HCT116 (cell line): Measurements from ENCODE around the gene SCAF1. TPM values are rescaled to one million over a fixed set of nuclear protein-coding genes. Genes with fewer than 3 reads are reported as not detected.

Source experiments
- ATAC-seq: fragments of 200-7000 bp; cut with Tn5 transposase; 2 replicates; pipeline ENCODE4 v1.9.1; 2020; ENCODE audit warnings: mild to moderate bottlenecking, moderate library complexity
- BruUV-seq: library from RNA; stranded (reverse); fragments of 400-500 nt; replicated peaks from 2 replicates; lab custom pipeline; 2021; lab: Mats Ljungman, UMichigan
- CTCF ChIA-PET: fragments of 300-600 bp; sonication (Branson Sonifier 250); formaldehyde crosslinking; loops from one replicate; lab custom pipeline; 2021; ENCODE audit warnings: antibody characterized with exemption; lab: Charles Lee
- POLR2A ChIA-PET: fragments of 300-600, 350-600 bp; sonication (Branson Sonifier 250); formaldehyde crosslinking; loops from one replicate; lab custom pipeline; 2021; ENCODE audit warnings: antibody characterized with exemption; lab: Charles Lee
- RAD21 ChIA-PET, 2 experiments: fragments of 300-600 bp; sonication (Branson Sonifier 250); formaldehyde crosslinking; loops; one replicate each; lab custom pipeline; 2023; ENCODE audit warnings: low total read pairs in 2 of 2; ENCODE audit not compliant: uncharacterized antibody in 2 of 2, unreplicated experiment in 2 of 2, low non-redundant PET in 1 of 2; lab: Charles Lee
- DNase-seq: peaks from one replicate; pipeline ENCODE4 v3.0.0-alpha.2; 2010; ENCODE audit warnings: low read depth, low spot score
- H2AFZ ChIP-seq: fragments of 200-600 bp; shearing (Covaris generic), sonication (generic); 2 replicates; pipeline ENCODE4 v1.6.1; 2017; ENCODE audit warnings: low read depth, mixed run types, mixed read lengths, antibody characterized with exemption, low read length; ENCODE audit not compliant: poor library complexity, severe bottlenecking
- H3K27ac ChIP-seq: 2 replicates; pipeline ENCODE4 v1.5.1; 2012; ENCODE audit warnings: low read depth, low read length
- H3K27me3 ChIP-seq: fragments of 200-600 bp; sonication (generic); 2 replicates; pipeline ENCODE4 v1.6.1; 2016; ENCODE audit warnings: mixed run types, low read length, mixed read lengths; ENCODE audit not compliant: insufficient read depth
- H3K36me3 ChIP-seq, 2 experiments: fragments of 200-500 bp in 1 of 2; fragments of 200-600 bp in 1 of 2; sonication (Bioruptor generic) in 1 of 2; sonication (generic) in 1 of 2; 2 replicates each; pipeline versions ENCODE4 v1.5.1 to v1.6.1; 2014 to 2016; ENCODE audit warnings: low read length in 2 of 2, inconsistent platforms in 1 of 2, mixed read lengths in 1 of 2, mixed run types in 1 of 2; ENCODE audit not compliant: insufficient read depth in 2 of 2, control insufficient read depth in 1 of 2
- H3K4me1 ChIP-seq, 2 experiments: fragments of 200-600 bp in 1 of 2; sonication (generic) in 1 of 2; 2 replicates each; pipeline versions ENCODE4 v1.5.1 to v1.6.1; 2012 to 2017; ENCODE audit warnings: low read length in 2 of 2, inconsistent platforms in 1 of 2, mild to moderate bottlenecking in 1 of 2, mixed read lengths in 1 of 2, mixed run types in 1 of 2, moderate library complexity in 1 of 2; ENCODE audit not compliant: insufficient read depth in 2 of 2, control insufficient read depth in 1 of 2
- H3K4me2 ChIP-seq: fragments of 200-600 bp; sonication (generic); 2 replicates; pipeline ENCODE4 v1.6.1; 2017; ENCODE audit warnings: mixed run types, low read length, mixed read lengths
- H3K4me3 ChIP-seq, 2 experiments: fragments of 200-600 bp in 1 of 2; sonication (generic) in 1 of 2; replicated peaks in 1 of 2; 2 replicates each; pipeline ENCODE4 v1.5.1; 2011 to 2016; ENCODE audit warnings: low read length in 2 of 2, control low read depth in 1 of 2, low read depth in 1 of 2, mild to moderate bottlenecking in 1 of 2, mixed read lengths in 1 of 2, mixed run types in 1 of 2
- H3K79me2 ChIP-seq: fragments of 200-600 bp; sonication (generic); 2 replicates; pipeline ENCODE4 v1.6.1; 2017; ENCODE audit warnings: mild to moderate bottlenecking, mixed run types, low read length, moderate library complexity, mixed read lengths; ENCODE audit not compliant: insufficient read depth
- H3K9ac ChIP-seq: fragments of 200-600 bp; sonication (generic); 2 replicates; pipeline ENCODE4 v1.6.1; 2016; ENCODE audit warnings: low read length, mixed read lengths
- H3K9me2 ChIP-seq: fragments of 200-600 bp; sonication (generic), shearing (Covaris generic); 2 replicates; pipeline ENCODE4 v1.6.1; 2017; ENCODE audit warnings: mixed run types, mild to moderate bottlenecking, moderate library complexity; ENCODE audit not compliant: insufficient read depth
- H3K9me3 ChIP-seq, 2 experiments: fragments of 200-500 bp in 1 of 2; fragments of 200-600 bp in 1 of 2; sonication (Bioruptor generic) in 1 of 2; sonication (generic) in 1 of 2; 2 replicates each; pipeline ENCODE4 v1.6.1; 2014 to 2017; ENCODE audit warnings: low read length in 2 of 2, mixed read lengths in 2 of 2, inconsistent platforms in 1 of 2, low read depth in 1 of 2, mild to moderate bottlenecking in 1 of 2, mixed run types in 1 of 2, moderate library complexity in 1 of 2; ENCODE audit not compliant: control insufficient read depth in 1 of 2, insufficient read depth in 1 of 2
- H4K20me1 ChIP-seq: fragments of 200-600 bp; sonication (generic), shearing (Covaris generic); 2 replicates; pipeline ENCODE4 v1.6.1; 2017; ENCODE audit warnings: mixed run types, mild to moderate bottlenecking, moderate library complexity; ENCODE audit not compliant: insufficient read depth
- FOSL1 ChIP-seq: IDR thresholded peaks from 2 replicates; pipeline ENCODE4 v1.6.1; 2012; ENCODE audit warnings: low read depth
- JUND ChIP-seq: IDR thresholded peaks from 2 replicates; pipeline ENCODE4 v1.6.1; 2012
- POLR2AphosphoS5 ChIP-seq: IDR thresholded peaks from 2 replicates; pipeline ENCODE4 v1.6.1; 2011; ENCODE audit warnings: mild to moderate bottlenecking, low read depth, low read length, moderate library complexity
- YY1 ChIP-seq: IDR thresholded peaks from 2 replicates; pipeline ENCODE4 v1.6.1; 2011; ENCODE audit warnings: low read length, low read depth, moderate library complexity, mild to moderate bottlenecking; ENCODE audit not compliant: insufficient replicate concordance; ENCODE audit errors: extremely low read depth
- intact Hi-C: fragments of 100-400 bp; cut with micrococcal nuclease; formaldehyde crosslinking; loops from 2 replicates; pipeline ENCODE4 v1.10.0; 2022
- total RNA-seq: library from RNA; stranded (reverse); gene quantifications from one replicate; pipeline ENCODE4 v1.2.1, GENCODE V29; 2021; ENCODE audit not compliant: unreplicated experiment

Gene SCAF1
- total RNA-seq, 1 experiment from 2014 or later, result 96.8 TPM

GRCh38 chr19:49609499-49610092 lies 32.4 kb upstream of the SCAF1 start:
- H3K9me2 ChIP-seq, result no peaks in the 10 kb centered on the region
- no peak for ATAC-seq
- TF ChIP-seq YY1, result no peak
- TF ChIP-seq, all 23 proteins: peak for 0
- Histone ChIP-seq H3K9ac (no peak overlapping the region), H3K27me3 (no peaks in the 10 kb centered on the region), H3K36me3 (peaks cover 13 to 16% of the 10 kb centered on the region in 2 experiments; a peak in 3 of 4 replicates), H3K9me3 (no peaks in the 10 kb centered on the region), H3K79me2 (peaks cover 75% of the 10 kb centered on the region), H3K4me3 (no peak overlapping the region), H3K27ac (no peak overlapping the region), H4K20me1 (peaks cover 7% of the 10 kb centered on the region; the same call in 1 of the 2 replicates), H3K4me1 (peaks cover 26 to 31% of the 10 kb centered on the region in 2 experiments), H3K4me2 (no peak overlapping the region), H2AFZ (no peak overlapping the region)
- POLR2A ChIA-PET, result no interaction called here
- RAD21 ChIA-PET, result no interaction called here
- no peak for DNase-seq
- intact Hi-C loops, result no loop called here
- no TSS peak for BruUV-seq
- CTCF ChIA-PET, result interaction anchor here (1.3 kb wide), 1 partner anchor 39 kb away, joined by 3 read pairs; no protein-coding TSS in a partner anchor

- Histone ChIP-seq H3K9me3 (no peaks in the 10 kb centered on the region), H3K9ac (peak overlapping the region; percentile 43)
- peak; percentile 49 for ATAC-seq
- RAD21 ChIA-PET, result interaction anchor here in 1 of 2 experiments (0.7 kb wide), 1 partner anchor 10 kb away, joined by 3 read pairs; no protein-coding TSS in a partner anchor
- TF ChIP-seq FOSL1 (peak; percentile 42; the same call in 1 of the 2 replicates), JUND (peak; percentile 19; the same call in 1 of the 2 replicates), POLR2AphosphoS5 (no peak)
- TF ChIP-seq, all 23 proteins: peak for 2
- Histone ChIP-seq H3K27me3 (no peaks in the 10 kb centered on the region), H3K79me2 (peaks cover 66% of the 10 kb centered on the region), H3K27ac (peak overlapping the region; percentile 69), H2AFZ (no peak overlapping the region), H3K4me1 (peaks cover 28 to 36% of the 10 kb centered on the region in 2 experiments), H3K4me3 (peak overlapping the region; percentile 10 to 48; a peak in 3 of 4 replicates), H3K4me2 (peak overlapping the region; percentile 69), H3K9me2 (no peaks in the 10 kb centered on the region), H3K36me3 (peaks cover 22 to 27% of the 10 kb centered on the region in 2 experiments; a peak in 3 of 4 replicates), H4K20me1 (peaks cover 7% of the 10 kb centered on the region; the same call in 1 of the 2 replicates)
- no TSS peak for BruUV-seq
- intact Hi-C loops, result no loop called here
- CTCF ChIA-PET, result no interaction called here
- POLR2A ChIA-PET, result no interaction called here
- no peak for DNase-seq
Measured at GRCh38 chr19:49613374-49613773, 28.6 kb upstream of the SCAF1 start.
